ENCODE measurements around the gene SERPINA10.

The SERPINA10 gene

DNA sequence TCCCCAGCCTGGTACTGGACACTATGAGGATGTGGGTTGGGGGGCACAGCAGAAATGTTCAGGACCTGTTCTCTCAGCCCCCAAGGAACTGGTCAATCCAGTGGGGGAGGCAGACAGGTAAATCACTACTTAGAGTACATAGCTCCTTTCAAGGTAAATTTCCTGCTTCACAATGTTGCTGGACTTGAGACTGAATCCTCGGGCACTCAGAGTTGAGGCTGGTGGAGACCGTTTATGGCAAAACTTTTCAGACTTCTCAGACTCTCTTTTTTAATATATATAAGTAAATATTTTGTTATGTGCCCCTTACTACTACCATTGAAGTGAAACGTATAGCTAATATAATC is 483 bp upstream of the SERPINA10 start:
- H3K36me3 ChIP-seq, result no peaks in the 10 kb centered on the region
- no peaks in the 10 kb centered on the region for H3K4me1 ChIP-seq (ENCODE audit: control insufficient read depth in 1 of 2, insufficient read depth in 1 of 2, low read depth in 1 of 2, low read length in 1 of 2)
- TF ChIP-seq, protein P1, sequence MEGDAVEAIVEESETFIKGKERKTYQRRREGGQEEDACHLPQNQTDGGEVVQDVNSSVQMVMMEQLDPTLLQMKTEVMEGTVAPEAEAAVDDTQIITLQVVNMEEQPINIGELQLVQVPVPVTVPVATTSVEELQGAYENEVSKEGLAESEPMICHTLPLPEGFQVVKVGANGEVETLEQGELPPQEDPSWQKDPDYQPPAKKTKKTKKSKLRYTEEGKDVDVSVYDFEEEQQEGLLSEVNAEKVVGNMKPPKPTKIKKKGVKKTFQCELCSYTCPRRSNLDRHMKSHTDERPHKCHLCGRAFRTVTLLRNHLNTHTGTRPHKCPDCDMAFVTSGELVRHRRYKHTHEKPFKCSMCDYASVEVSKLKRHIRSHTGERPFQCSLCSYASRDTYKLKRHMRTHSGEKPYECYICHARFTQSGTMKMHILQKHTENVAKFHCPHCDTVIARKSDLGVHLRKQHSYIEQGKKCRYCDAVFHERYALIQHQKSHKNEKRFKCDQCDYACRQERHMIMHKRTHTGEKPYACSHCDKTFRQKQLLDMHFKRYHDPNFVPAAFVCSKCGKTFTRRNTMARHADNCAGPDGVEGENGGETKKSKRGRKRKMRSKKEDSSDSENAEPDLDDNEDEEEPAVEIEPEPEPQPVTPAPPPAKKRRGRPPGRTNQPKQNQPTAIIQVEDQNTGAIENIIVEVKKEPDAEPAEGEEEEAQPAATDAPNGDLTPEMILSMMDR (IDR thresholded peaks at IDR 0.05), result no peak
- H3K27ac ChIP-seq, result no peak overlapping the region
- H3K27me3 ChIP-seq, result no peaks in the 10 kb centered on the region
- H3K9me3 ChIP-seq, result no peaks in the 10 kb centered on the region
- no peak overlapping the region for H3K4me3 ChIP-seq (ENCODE audit: low read depth in 1 of 2, low read length in 1 of 2)

GRCh38 chr14:94292526-94292871 is 569 bp downstream of the SERPINA10 start:
- no peaks in the 10 kb centered on the region for H3K36me3 ChIP-seq
- no peaks in the 10 kb centered on the region for H3K9me3 ChIP-seq
- H3K4me3 ChIP-seq (ENCODE audit: low read depth in 1 of 2, low read length in 1 of 2), result no peak overlapping the region
- TF ChIP-seq, protein P1 (IDR thresholded peaks at IDR 0.05), result no peak
- H3K27ac ChIP-seq, result no peak overlapping the region
- peaks cover 3% of the 10 kb centered on the region for H3K27me3 ChIP-seq
- H3K4me1 ChIP-seq (ENCODE audit: control insufficient read depth in 1 of 2, insufficient read depth in 1 of 2, low read depth in 1 of 2, low read length in 1 of 2), result no peaks in the 10 kb centered on the region

DNA sequence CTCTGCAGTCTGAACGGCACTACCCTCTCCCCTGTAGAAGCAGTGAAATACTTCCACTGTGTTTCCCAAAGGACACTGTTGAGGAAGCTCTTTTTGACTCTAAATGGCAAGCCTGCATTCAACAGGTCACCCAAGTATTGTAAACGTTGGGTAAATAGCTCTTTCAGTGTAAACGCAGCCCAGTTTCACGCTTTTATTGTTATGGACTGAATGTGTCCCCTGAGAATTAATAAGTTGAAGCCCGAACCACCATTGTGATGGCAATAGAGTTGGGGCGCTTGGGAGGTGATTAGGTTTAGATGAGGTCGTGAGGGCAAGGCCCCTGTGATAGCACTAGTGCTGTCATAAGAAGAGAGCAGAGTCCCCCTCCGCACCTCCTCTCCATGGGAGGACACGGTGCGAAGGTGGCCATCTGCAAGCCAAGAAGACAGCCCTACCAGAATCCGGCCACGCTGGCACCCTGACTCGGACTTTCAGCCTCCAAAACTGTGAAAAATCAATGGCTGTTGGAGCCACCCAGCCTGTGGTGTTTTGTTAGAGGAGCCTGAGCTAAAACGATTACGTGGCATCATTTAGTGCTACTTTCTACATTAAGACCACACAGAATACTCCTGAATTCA is 1.1 kb downstream of the SERPINA10 start:
- no peaks in the 10 kb centered on the region for H3K9me3 ChIP-seq
- H3K36me3 ChIP-seq, result no peaks in the 10 kb centered on the region
- H3K4me1 ChIP-seq (ENCODE audit: control insufficient read depth in 1 of 2, insufficient read depth in 1 of 2, low read depth in 1 of 2, low read length in 1 of 2), result no peaks in the 10 kb centered on the region
- no peak overlapping the region for H3K27ac ChIP-seq
- no peak overlapping the region for H3K4me3 ChIP-seq (ENCODE audit: low read depth in 1 of 2, low read length in 1 of 2)
- H3K27me3 ChIP-seq, result peaks cover 3% of the 10 kb centered on the region
- TF ChIP-seq, protein P1 (IDR thresholded peaks at IDR 0.05), result no peak

- TF ChIP-seq, protein P1 (IDR thresholded peaks at IDR 0.05), result no peak
- Histone ChIP-seq H3K9me3 (no peaks in the 10 kb centered on the region), H3K4me1 (ENCODE audit: control insufficient read depth in 1 of 2, insufficient read depth in 1 of 2, low read depth in 1 of 2, low read length in 1 of 2) (no peaks in the 10 kb centered on the region), H3K4me3 (ENCODE audit: low read depth in 1 of 2, low read length in 1 of 2) (no peak overlapping the region), H3K36me3 (no peaks in the 10 kb centered on the region), H3K27ac (no peak overlapping the region), H3K27me3 (peaks cover 3% of the 10 kb centered on the region)
These were observed 1.7 kb downstream of the SERPINA10 start for GRCh38 chr14:94291159-94291905.

DNA sequence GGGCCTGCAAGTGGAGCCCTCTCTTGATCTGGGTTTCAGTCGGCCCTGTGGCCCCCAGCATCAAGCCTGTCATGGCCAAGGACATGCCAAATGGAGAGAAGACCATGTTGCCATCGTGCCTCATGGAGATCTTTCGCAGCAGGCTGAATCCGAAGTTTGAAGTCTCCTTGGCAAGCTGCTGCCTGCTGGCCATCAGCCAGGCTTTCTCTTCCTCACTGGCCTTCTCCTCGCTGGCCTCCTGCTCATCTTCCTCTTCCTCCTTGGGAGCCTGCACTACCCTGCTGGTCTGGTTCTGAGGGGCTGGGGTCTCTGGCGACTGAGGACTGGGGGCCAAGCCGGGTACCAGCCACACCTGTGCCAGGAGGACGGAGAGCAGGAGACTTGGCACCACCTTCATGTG is 2.9 kb downstream of the SERPINA10 start:
- Histone ChIP-seq H3K27me3 (peaks cover 5% of the 10 kb centered on the region), H3K4me1 (ENCODE audit: control insufficient read depth in 1 of 2, insufficient read depth in 1 of 2, low read depth in 1 of 2, low read length in 1 of 2) (no peaks in the 10 kb centered on the region), H3K9me3 (no peaks in the 10 kb centered on the region), H3K27ac (no peak overlapping the region), H3K36me3 (no peaks in the 10 kb centered on the region), H3K4me3 (ENCODE audit: low read depth in 1 of 2, low read length in 1 of 2) (no peak overlapping the region)
- TF ChIP-seq, protein P1 (IDR thresholded peaks at IDR 0.05), result no peak
